HG03442 (cell line): ENCODE results near the gene GART.

Experiments
- ATAC-seq: cut with Tn5 transposase; IDR thresholded peaks from one replicate; pipeline ENCODE4 v1.9.1; 2021; ENCODE audit warnings: mild to moderate bottlenecking, moderate library complexity; ENCODE audit not compliant: unreplicated experiment

Gene GART

DNA sequence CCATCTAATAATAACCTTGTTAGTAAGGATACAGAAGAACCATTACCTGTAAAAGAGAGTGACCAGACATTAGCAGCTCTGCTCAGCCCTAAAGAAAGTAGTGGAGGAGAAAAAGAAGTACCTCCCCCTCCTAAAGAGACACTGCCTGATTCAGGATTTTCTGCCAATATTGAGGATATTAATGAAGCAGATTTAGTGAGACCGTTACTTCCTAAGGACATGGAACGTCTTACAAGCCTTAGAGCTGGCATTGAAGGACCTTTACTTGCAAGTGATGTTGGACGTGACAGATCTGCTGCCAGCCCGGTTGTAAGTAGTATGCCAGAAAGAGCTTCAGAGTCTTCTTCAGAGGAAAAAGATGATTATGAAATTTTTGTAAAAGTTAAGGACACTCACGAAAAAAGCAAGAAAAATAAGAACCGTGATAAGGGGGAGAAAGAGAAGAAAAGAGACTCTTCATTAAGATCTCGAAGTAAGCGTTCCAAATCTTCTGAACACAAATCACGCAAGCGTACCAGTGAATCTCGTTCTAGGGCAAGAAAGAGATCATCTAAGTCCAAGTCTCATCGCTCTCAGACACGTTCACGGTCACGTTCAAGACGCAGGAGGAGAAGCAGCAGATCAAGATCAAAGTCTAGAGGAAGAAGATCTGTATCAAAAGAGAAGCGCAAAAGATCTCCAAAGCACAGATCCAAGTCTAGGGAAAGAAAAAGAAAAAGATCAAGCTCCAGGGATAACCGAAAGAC lies 12.5 kb upstream of the GART start:
- no peak for ATAC-seq

DNA sequence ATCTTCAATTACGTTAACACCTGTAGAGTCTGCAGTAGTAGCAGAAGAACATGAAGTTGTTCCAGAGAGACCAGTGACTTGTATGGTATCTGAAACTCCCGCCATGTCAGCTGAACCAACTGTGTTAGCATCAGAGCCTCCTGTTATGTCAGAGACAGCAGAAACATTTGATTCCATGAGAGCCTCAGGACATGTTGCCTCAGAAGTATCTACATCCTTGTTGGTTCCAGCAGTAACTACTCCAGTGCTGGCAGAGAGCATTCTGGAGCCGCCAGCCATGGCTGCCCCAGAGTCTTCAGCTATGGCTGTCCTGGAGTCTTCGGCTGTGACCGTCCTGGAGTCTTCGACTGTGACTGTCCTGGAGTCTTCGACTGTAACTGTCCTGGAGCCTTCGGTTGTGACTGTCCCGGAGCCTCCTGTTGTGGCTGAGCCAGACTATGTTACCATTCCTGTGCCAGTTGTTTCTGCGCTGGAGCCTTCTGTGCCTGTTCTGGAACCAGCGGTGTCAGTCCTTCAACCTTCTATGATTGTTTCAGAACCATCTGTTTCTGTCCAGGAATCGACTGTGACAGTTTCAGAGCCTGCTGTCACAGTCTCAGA lies 11.2 kb upstream of the GART start:
- no peak for ATAC-seq

GRCh38 chr21:33552093-33552998 lies 10.4 kb upstream of the GART start:
- no peak for ATAC-seq

GRCh38 chr21:33551664-33552063 lies 9.7 kb upstream of the GART start:
- ATAC-seq = no peak

- no peak for ATAC-seq
Observed at GRCh38 chr21:33550772-33551660, 9.1 kb upstream of the GART start.

DNA sequence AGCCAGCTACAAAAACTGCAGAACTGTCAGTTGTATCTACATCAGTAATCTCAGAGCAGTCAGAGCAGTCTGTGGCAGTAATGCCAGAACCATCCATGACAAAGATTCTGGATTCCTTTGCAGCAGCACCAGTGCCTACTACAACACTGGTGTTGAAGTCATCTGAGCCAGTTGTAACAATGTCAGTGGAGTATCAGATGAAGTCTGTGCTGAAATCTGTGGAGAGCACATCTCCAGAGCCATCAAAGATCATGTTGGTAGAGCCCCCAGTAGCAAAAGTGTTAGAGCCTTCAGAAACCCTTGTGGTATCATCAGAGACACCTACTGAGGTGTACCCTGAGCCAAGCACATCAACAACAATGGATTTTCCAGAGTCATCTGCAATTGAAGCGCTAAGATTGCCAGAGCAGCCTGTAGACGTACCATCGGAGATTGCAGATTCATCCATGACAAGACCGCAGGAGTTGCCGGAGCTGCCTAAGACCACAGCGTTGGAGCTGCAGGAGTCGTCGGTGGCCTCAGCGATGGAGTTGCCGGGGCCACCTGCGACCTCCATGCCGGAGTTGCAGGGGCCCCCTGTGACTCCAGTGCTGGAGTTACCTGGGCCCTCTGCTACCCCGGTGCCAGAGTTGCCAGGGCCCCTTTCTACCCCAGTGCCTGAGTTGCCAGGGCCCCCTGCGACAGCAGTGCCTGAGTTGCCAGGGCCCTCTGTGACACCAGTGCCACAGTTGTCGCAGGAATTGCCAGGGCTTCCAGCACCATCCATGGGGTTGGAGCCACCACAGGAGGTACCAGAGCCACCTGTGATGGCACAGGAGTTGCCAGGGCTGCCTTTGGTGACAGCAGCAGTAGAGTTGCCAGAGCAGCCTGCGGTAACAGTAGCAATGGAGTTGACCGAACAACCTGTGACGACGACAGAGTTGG lies 8.2 kb upstream of the GART start:
- no peak for ATAC-seq

GRCh38 chr21:33546086-33546485 lies 4.2 kb upstream of the GART start:
- ATAC-seq = no peak

DNA sequence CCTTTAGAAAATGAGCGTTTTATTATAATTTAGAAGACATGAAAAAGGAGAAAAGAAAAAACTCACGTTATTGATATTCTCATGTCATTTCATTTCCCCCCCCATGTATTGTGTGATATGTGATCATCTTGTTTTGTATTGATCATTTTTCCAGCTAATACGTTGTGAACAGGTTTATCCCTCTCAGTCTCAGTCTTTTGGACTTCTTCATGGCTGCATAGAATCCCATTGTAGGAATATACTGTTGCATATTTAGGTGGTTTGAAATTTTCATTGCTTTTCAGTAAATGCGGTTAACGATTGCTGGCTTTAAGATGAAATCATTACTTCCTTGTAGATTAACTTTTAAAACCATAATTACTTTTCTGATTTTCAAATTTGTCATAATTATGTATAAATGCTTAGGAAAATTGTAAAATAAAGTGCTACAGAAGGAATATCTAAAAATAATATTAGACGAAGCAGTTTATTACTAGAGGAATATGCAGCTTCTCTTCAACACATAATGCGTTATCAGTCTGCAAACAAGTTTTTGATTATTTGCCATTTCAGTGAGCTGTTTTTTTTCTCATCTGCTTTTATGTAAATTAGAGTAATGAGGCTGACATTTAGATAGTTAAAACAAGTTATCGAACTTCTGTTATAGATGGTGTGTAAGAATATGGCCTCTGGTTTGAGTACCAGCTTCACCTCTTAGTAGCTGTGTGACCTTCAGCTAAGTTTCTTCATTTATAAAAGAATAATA lies 2.7 kb upstream of the GART start:
- no peak for ATAC-seq

DNA sequence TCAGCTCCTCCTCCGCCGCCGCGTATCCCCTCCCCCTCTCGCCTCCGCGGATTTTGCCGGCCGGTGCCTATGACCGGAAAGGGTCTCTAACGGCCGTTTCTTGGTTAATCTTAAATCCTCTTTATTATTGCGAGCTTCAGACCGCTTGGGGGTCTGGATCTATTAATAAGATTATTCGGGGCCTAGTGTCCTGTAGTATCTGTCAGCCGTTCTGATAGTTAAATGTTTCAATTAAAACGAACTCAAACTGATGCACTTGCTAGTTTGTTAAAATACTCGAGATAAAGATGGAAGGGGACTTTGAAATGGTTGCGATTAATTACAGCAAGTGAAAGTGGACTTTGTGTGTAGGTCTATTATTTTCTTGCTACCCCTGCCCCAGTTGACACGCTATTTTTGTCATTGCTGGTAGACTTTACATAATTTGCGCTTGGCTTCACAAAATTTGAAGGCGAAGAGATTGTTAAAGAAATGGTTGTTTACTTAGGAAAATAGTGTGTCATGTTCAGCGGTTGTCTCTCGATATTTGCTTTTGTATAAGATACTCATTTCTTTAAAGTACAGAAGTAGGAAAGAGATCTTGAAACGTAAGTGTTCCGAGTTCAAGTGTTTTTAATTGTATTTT lies 1.7 kb upstream of the GART start:
- ATAC-seq = no peak

DNA sequence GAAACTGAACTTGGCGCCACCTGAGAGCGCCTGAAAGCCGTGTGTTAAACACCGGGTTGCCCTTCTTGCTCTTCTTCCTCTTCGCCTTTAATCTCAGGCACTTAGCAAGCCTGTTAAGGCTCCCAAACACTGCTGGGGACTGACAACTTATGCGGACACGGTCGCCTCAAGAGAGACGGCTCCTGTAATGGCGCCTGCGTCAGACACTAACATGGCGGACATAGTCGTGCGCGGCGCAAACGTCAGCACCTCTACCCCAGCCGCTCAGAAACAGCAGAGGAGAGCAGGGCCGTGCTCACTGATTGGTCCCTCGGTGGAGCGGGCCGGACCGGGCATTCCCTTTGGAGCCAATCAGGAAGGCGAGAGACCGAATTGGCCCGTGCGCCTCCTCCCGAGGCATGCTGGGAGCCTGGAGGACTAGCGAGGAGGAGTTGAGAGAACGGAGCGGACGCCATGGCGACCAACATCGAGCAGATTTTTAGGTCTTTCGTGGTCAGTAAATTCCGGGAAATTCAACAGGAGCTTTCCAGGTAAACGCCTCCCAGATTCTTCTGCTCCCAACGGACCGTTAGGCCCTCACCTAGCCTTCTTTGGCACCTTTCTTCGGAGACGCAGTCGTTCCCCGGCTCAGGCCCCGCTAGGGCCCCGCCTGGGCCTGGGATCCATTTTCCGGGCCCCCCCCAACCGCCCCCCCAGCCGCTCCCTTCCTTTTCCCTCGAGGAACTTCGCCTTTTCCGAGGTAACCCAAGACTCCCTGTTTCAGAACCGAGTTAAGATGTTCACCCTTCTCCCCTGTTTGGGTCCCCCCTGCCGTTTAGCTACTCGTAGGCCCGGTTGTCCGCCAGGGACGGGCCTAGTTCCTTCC lies 955 bp upstream of the GART start, which contains the start of gene SON:
Gene SON (plus strand): TSS at position 399 of the 865 bp plus-strand sequence. CDS start 55 bp downstream, at position 454.
- peak; percentile 91 for ATAC-seq

DNA sequence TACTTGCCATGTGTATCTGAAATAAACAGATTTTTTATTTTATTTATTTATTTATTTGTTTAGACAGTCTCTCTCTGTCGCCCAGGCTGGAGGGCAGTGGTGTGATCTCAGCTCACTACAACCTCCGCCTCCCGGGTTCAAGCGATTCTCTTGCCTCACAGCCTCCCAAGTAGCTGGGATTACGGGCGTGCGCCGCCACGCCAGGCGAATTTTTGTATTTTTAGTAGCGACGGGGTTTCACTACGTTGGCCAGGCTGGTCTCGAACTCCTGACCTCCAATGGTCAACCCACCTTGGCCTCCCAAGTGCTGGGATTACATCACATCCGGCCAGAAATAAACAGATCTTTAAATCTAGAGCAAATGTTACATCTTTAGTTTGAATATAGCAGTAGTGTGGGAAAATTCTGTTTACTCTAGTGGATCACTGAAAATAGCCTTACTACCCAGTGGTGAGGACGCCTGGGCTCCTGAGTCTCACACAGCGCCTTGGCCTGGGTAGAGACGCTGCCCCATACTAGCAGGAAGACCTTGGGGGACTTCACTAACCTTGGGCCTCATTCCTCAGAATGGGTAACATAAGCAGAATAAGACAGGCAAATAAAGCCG lies 709 bp downstream of the GART start:
- ATAC-seq = no peak

DNA sequence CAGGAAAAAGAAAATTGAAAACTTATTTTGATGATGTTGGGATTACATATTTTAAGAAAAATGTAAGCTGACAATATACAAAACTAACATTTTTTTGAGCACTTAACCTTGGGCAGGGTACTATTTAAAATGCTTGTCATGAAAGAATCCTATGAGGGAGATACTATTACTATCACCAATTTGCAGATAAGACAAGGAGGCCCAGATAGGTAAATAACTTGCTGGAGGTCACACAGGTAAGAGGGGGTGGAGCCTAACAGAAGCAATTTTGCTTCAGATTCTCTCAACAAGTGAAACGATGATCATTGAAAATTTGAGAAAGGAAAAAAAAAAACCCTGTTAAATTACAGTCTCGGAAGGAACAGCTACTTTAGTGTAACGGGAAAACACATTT lies 1.2 kb downstream of the GART start:
- no peak for ATAC-seq

DNA sequence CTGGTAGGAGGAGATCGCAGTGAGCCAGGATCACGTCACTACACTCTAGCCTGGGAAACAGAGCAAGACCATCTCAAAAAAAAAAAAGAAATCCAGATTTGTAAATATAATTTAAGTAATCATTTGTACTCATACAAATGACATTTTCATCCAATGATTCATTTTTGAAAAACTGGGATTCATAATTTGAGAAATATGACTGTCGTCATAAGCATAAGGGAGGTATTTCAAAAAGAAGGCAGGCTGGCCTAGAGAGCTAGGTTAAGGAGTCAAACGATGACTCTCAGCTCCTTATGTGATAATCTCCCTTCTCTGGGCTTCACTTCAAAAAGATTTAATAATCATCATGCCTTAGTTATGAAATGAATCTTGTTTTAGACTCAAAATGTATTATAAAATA lies 2.3 kb downstream of the GART start:
- ATAC-seq = no peak

GRCh38 chr21:33537212-33537611 lies 4.7 kb downstream of the GART start:
- no peak for ATAC-seq

- ATAC-seq = no peak
Observed at GRCh38 chr21:33531007-33531406, 10.9 kb downstream of the GART start.

- ATAC-seq = no peak
Observed at GRCh38 chr21:33522953-33523349, 19.0 kb downstream of the GART start.

- no peak for ATAC-seq
Observed at GRCh38 chr21:33522297-33522952, 19.5 kb downstream of the GART start.
